GM18498 (cell line): Measurements from ENCODE around the gene ATXN1.
"Not testable (repeated sequence)": the region's sequence is repeated elsewhere in the genome, so short reads cannot be mapped to it uniquely, and the experiment has no call there.

ENCODE experiments used
- ATAC-seq: cut with Tn5 transposase; IDR thresholded peaks from one replicate; pipeline ENCODE4 v1.9.1; 2021; ENCODE audit warnings: mild to moderate bottlenecking, moderate library complexity; ENCODE audit not compliant: unreplicated experiment

ATXN1 gene

DNA sequence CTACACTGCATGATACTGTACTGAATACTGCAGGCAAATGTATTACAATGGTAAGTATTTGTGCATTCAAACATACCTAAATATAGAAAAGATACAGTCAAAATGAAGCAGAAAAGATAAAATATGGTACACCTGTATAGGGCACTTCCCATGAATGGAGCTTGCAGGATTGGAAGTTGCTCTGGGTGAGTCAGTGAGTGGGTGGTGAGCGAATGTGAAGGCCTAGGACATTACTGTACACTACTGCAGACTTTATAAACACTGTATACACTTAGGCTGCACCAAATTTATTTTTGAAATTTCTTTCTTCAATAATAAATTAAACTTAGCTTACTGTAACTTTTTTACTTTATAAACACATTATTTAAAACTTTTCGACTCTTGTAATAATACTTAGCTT lies 213.1 kb downstream of the ATXN1 start:
- ATAC-seq: no peak

DNA sequence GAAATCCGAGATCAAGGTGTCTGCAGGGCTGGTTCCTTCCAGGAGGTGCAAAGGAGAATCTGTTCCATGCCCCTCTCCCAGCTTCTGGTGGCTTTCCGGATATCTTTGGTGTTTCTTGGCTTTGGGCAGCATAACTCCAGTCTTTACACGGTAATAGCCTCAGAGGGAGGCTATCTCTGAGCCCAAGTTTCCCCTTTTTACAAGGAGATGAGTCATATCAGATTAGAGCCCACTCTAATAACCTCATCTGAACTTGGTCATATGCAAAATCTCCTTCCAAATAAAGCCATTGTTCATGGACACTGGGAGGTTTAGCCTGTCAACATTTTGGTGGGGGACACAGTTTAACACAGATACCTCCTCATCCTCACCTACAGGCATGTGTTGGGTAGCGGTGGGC lies 213.7 kb downstream of the ATXN1 start:
- no peak for ATAC-seq

DNA sequence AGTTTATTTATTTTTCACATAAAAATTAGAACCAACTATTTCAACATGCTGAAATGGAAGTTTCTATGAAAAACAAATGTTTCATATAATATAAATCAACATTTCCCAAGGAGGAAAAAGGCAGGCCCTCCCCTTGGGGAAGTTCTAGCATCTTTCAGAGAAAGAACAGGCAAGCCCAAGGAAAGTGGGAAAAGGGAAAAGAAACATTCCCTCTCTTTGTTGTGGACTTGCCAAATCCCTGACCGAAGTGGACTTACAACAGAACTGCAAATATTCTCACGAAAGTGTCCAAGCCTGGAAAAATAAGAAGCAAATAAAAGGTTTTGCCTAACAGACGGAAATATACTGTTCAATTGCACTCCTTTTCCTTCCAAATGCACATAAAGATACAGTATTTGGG lies 214.4 kb downstream of the ATXN1 start:
- ATAC-seq: no peak

DNA sequence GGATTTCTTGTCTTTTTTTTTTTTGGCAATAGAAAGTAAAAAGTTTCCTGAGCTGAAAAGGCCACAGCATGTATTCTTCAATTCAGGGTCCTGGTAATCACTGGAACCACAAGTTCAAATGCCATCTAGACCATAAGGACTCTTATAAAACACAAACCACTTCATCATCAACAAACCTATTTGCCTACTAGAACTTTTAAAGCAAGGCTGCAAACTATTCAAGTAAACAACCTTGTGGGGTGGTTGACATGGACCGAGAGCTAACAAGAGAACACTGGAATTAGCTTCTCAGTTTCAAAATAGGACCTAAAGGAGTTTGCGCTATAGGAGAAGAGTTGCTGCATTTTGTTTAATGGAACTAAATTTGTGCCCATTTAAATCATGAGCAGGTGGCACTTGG lies 215.9 kb downstream of the ATXN1 start:
- ATAC-seq: no peak

DNA sequence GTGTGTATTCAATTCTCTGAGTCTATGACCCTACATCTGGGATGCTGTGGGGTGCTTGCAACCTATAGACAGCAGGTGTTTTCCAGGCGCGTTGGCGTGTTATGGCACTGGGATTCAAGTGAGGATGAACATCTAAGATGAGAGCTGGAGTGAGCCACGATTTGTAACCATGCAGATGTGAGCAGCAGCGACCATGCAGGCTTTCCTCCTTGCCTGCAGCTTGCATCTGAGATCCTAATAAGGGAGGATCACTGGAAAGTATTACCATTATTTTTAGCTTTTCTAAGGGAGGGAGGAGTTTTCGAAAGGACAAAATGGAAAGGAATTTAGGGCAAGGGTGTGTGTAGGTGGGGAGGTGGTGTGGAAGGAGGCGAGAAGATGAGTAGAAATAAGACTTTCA lies 216.7 kb downstream of the ATXN1 start:
- no peak for ATAC-seq

DNA sequence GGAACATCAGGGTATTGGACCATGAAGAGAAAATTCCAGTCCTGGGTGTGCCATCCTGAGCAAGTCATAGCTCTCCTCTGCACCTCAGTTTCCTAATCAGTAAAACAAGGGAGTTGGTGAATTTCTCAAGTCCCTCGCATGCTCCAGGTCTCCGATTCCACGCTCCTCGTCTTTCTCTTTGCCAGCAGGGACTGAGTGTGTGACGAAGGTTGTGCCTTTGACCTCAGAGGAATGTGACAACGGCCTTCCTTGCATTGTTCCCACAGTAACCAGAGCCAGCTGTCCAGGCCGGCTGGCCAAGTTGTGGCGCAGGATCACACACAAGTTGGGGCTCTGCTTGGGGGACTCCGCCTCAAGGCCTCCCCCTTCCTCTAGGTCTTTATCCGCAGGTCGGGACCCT lies 217.3 kb downstream of the ATXN1 start:
- ATAC-seq: no peak

DNA sequence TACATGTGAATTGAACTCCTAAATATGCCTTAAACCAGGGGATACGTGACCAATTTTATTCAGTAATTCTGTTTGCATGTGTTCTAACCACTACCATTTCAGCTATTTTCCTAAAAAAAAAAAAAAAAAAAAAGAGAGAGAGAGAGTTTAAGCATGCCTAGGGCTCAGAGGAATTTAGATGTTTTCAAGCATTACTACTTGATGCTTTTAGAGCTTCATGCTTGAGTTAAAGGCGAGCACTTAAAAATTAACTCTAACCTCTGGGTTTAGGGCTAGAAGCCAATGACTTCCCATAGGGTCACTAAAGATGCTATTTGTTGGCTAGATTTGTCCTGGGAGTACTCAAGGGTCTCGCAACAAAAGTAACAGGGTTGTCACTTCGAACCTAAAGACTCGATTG lies 217.7 kb downstream of the ATXN1 start:
- ATAC-seq: no peak

DNA sequence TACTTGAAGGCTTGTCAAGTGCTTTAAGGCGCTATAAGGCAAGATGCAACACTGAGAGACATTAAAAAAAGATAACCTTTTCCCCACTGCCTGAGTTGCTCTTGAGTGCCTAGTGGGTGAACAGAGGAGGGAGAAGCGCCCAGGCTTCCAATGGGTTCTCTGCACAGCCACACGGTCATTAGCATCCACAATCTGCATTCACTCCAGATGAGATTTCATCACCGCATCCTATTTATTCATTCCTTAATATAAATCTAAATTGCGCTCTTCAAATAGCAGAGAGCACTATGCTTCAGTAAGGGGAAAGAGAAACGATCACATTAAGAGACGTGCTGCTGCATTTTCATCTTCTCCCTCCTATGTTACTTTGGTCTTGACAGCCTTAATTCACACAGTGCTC lies 219.2 kb downstream of the ATXN1 start:
- no peak for ATAC-seq

DNA sequence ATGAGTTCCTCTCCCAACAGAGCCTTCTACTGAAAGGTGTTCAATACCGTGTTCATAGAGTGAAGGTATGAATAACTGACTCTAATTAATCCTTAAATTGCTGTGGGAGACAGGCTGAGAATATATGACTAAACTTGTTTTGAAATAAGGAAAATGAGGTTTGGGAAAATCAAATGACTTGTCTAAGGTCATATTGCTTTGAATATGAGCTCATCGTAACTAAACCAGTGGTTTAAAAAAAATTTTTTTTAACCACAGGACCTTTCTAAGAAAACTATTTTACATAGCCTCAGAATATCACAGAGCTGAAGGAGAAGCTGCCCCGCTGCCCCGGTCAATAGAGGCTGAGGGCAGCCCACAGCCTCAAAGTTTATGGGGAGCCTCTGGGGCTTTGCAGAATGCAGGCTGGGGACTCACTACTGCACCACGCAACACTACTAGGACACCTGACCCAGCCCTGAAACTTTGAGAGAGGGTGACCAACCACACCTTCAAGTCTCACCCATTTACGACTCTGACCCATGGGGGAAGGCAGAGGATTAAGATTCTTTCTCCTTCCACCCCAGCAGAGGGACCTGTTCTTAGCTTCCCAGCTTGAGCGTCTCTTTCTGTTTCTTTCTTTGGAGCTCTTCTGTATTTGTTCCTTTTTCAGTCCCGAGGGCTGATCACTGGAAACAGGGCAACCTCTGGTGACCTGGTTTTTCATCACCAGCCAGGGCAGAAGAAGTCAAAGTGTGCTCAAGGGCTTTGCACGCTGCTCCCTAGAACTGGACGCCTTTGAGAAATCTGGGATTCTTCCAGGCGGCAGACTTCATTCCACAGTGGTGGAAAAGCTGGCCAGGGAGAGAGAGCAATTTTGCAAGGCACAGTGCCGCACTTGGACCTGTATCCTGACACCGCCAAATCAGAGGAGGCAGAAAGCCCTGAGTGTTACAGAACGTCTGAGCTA lies 220.2 kb downstream of the ATXN1 start:
- peak; percentile 72 for ATAC-seq

DNA sequence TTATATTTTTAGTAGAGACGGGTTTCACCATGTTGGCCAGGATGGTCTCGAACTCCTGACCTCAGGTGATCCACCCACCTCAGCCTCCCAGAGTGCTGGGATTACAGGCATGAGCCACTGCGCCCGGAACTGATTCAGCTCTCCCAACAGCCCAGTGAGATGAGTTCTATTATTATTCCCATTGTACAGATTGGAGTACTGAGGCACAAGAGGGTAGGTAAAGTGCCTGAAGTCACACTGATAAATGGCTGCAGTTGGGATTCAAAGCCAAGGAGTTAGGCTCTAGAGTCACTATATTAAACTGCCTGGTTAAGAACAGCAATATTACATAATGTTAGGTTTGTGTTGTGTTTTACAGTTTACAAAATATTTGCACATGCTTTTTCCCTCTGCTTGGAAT lies 220.9 kb downstream of the ATXN1 start:
- ATAC-seq: not testable (repeated sequence)

DNA sequence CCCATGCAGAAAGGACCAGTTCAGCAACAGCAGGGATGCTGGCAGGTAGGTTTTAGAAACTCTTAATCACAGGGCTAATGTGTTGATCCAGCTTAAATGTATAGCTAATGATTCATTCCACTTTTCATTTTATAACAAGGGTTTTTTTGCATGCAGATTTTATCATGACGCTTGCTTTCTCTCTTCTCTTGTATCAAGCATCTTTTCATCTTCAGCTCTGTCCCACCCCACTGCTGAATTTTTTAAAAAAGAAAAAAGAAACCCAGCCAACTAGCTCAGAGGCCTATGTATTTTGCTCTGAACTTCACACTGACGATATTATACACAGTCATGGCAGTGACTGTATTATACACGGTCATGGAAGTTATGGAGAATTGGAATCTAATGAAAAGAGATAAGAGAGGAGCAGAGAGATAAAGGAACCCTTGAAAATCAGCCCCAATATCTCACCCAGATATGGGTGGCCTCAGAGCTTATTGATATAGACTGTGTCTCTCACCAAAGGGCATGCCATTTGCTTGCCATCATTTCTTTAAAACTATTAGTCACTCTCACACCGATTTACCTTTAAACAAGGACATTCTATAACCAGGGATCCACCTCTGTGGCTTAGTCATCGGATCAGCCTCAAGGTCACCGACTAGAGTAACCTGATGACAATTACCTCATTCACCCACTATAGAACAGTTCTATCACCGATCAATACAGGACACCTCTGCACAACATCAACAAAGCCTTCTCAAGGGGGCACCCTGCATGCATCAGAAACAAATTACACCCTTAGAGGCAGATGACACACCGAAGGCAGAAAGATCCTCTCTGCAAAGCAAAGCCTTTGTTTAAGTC lies 222.0 kb downstream of the ATXN1 start:
- ATAC-seq: no peak

DNA sequence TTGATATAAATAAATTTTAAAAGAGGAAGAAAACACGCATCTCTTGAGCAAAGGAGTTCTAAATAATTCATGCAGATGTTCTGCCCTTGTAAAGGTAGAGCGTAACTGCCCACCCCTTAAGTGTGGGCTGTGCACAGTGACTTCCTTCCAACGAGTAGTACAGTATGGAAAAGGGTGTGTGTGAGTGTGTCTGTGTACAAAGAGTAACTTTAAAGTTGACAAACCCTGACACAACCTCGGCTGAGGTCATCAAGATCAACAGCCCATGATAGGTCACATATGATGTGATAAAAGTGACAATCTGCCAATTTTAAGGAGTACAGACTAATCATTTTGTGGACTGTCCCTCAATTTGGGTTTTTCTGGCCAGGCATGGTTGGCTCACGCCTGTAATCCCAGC lies 225.7 kb downstream of the ATXN1 start:
- no peak for ATAC-seq

DNA sequence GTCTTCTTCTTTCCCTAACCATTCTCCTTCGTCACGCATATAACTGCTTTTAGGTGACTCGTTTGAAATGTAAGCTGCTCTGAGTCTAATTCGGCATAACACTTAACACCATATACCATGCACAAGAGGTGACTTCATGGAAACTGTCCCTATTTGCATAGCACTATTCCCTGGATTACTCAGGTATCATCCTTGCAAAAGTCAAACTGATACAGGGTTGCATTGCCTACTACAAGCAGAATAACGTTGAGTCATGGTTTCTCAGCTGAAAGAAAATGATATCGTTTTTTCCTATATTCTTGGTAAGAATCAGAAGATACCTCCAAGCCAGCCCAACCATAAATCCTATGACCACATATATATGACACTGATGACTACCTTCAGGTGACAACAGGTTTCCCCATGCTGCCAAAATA lies 227.5 kb downstream of the ATXN1 start:
- no peak for ATAC-seq

DNA sequence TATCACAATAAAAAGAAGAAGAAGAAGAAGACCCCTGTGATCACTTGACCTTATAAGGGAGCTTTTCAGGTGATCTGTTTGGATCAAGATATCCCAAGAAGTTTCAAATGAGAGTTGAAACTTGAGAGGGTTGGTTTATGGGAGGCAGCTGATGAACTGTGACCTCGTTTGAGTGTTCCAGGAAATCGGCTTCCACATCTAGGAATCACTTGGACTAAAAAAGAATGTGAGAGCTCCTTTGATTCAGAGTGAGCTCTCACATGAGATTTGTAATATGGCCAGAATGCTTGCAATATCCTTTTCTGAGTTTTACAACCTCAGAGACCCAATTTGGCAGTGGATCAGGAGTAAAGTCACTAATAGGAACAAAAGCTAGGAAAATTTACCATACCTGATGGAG lies 228.1 kb downstream of the ATXN1 start:
- ATAC-seq: no peak

DNA sequence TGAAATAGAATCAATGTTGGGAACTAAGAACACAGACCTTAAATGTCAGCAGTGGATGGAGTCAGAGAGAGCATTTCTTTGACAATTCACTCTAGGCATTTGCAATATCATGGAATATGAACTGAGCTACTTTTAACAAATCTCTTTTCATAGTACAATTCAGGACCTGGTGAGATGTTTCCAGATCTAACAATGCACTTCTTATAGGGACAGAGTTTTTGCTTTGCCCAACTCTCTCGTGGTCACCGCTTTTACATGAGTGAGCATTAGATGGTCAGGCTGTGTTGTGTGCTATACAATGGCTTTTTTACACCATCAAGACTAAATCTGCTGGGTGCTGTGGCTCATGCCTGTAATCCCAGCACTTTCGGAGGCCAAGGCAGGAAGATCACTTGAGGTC lies 233.6 kb downstream of the ATXN1 start:
- ATAC-seq: no peak

DNA sequence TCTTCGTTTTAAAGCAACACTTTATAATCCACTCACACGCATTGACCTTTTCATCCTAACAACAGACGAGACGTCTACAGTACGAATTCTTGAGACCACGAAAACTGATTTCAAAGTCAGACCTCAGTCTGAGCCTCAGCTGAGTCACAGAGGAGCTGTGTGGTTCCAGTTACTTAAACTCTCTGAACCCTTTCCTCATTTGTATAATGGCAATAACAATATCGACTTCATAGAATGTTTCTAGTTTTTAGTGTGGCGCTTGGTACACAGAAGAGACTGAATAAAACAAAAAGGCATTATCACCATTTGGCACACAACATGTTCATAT lies 236.9 kb downstream of the ATXN1 start:
- no peak for ATAC-seq

DNA sequence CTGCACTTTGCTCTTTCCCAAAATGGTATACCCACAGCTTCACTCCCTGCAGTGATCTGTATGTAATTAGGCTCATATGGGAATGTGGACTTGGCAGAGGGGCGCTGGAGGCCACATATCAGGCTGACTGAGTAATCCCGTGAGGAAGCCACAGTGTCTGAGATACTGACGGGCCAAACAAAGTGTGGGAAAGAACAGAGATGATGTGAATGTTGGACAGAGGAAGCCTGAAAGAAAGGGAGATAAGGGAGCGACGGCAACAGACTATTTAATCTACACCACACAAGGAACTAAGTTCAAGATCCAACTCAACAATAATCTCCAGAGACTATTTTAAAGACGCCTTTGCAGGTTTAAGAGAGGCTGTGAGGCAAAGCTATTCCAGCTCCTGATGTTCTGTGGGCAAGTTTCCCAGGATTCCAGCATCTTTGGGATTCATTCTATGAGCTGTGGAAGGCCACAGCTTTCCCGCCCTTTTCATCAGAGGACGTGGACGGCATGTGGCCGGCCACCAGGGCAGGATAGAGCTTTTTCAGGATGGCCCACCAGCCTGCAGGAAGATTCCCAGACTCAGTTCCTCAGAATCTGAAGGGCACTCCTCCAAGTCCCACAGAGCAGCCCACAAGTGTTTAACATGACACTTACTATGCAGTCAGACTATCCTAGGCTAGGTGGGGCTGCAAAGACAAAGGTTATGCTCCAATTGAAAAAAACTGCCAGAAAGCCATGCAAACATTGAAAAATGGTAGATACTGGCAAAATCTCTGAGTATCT lies 237.5 kb downstream of the ATXN1 start:
- no peak for ATAC-seq

DNA sequence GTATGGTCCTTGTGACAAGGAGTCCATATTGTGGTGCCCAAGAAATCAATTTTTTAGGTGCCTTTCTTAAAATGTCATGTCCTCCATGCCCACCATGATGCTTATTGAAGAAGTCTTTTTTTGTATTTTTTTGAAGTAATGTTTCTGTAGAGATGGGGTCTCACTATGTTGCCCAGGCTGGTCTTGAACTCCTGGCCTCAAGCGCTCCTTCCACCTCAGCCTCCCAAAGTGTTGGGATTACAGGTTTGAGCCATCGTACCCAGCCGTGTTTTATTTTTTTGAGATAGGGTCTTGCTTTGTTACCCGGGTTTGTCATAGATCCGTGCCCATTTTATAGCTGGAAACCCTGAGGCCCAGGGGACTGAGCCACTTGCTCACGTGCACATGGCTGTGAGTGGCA lies 238.3 kb downstream of the ATXN1 start:
- ATAC-seq: no peak

DNA sequence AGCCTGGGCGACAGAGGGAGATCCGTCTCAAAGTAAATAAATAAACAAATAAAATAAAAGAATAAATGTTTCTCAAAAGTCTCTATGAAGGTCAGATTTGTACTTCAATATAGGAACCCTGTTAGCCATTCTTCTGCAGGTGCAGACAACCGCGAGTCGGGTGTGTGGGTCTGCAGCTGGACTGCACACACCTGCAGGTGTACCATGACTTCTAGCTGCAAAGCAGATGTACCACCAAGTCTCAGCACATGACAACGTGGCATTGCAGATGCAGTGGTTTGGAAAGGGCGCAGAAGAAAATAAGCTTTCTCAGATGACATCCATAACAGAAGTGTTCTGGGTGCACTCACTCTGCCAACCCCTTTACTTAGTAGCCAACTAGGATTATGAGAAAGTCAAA lies 239.7 kb downstream of the ATXN1 start:
- no peak for ATAC-seq

DNA sequence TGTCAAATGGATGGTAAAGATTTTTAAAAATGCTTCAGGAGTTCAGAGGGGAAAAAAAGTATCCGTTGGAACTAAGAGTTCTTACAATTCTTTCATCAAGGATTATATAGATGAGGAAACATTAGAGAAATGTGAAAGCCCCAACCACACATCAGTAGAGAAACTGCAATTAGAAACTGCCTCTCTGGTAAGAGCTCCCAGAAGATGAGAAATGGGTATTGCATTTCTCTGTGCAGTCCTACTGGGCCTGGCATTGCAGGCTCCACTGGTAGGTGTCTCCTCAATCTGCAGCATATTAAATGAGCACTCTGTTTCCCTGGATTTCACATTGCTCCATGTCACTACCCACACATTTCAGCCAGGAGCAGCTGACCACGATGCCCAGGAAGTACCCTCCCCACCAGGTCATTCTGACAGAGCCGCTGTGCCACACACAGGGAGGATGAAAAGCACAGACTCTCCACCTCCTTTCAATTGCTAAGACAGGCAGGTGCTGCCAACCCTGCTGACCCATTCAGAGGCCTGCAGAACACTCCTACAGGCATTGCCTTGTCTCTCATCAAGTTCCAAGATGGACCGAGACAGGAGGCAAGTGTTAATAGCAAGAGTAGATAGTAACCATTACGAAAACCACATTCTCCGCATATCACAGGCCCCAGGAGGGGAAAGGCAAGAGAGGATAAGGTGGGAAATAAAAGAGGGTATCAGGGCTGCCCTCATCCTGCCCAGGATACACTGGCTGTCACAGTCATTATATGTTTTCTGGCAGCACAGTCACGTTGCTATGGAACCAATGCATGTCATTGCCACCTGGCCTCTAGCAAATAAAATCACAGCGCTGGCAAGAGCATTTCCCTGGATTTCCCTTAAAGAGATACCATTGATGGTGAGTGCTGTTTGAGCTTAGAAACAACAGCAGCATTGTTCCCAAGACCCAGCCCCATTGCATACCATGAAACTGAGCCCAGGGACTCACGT lies 241.7 kb downstream of the ATXN1 start:
- ATAC-seq: peak; percentile 56
